HCT116 (cell line): ENCODE measurements around the gene VTN. TPM values are rescaled to one million over a fixed set of nuclear protein-coding genes. Genes with fewer than 3 reads are reported as not detected.

Source experiments
- ATAC-seq: fragments of 200-7000 bp; cut with Tn5 transposase; 2 replicates; pipeline ENCODE4 v1.9.1; 2020; ENCODE audit warnings: mild to moderate bottlenecking, moderate library complexity
- BruUV-seq: library from RNA; stranded (reverse); fragments of 400-500 nt; replicated peaks from 2 replicates; lab custom pipeline; 2021; lab: Mats Ljungman, UMichigan
- CTCF ChIA-PET: fragments of 300-600 bp; sonication (Branson Sonifier 250); formaldehyde crosslinking; loops from one replicate; lab custom pipeline; 2021; ENCODE audit warnings: antibody characterized with exemption; lab: Charles Lee
- POLR2A ChIA-PET: fragments of 300-600, 350-600 bp; sonication (Branson Sonifier 250); formaldehyde crosslinking; loops from one replicate; lab custom pipeline; 2021; ENCODE audit warnings: antibody characterized with exemption; lab: Charles Lee
- RAD21 ChIA-PET, 2 experiments: fragments of 300-600 bp; sonication (Branson Sonifier 250); formaldehyde crosslinking; loops; one replicate each; lab custom pipeline; 2023; ENCODE audit warnings: low total read pairs in 2 of 2; ENCODE audit not compliant: uncharacterized antibody in 2 of 2, unreplicated experiment in 2 of 2, low non-redundant PET in 1 of 2; lab: Charles Lee
- DNase-seq: peaks from one replicate; pipeline ENCODE4 v3.0.0-alpha.2; 2010; ENCODE audit warnings: low read depth, low spot score
- H2AFZ ChIP-seq: fragments of 200-600 bp; shearing (Covaris generic), sonication (generic); 2 replicates; pipeline ENCODE4 v1.6.1; 2017; ENCODE audit warnings: low read depth, mixed run types, mixed read lengths, antibody characterized with exemption, low read length; ENCODE audit not compliant: poor library complexity, severe bottlenecking
- H3K27ac ChIP-seq: 2 replicates; pipeline ENCODE4 v1.5.1; 2012; ENCODE audit warnings: low read depth, low read length
- H3K27me3 ChIP-seq: fragments of 200-600 bp; sonication (generic); 2 replicates; pipeline ENCODE4 v1.6.1; 2016; ENCODE audit warnings: mixed run types, low read length, mixed read lengths; ENCODE audit not compliant: insufficient read depth
- H3K36me3 ChIP-seq, 2 experiments: fragments of 200-500 bp in 1 of 2; fragments of 200-600 bp in 1 of 2; sonication (Bioruptor generic) in 1 of 2; sonication (generic) in 1 of 2; 2 replicates each; pipeline versions ENCODE4 v1.5.1 to v1.6.1; 2014 to 2016; ENCODE audit warnings: low read length in 2 of 2, inconsistent platforms in 1 of 2, mixed read lengths in 1 of 2, mixed run types in 1 of 2; ENCODE audit not compliant: insufficient read depth in 2 of 2, control insufficient read depth in 1 of 2
- H3K4me1 ChIP-seq, 2 experiments: fragments of 200-600 bp in 1 of 2; sonication (generic) in 1 of 2; 2 replicates each; pipeline versions ENCODE4 v1.5.1 to v1.6.1; 2012 to 2017; ENCODE audit warnings: low read length in 2 of 2, inconsistent platforms in 1 of 2, mild to moderate bottlenecking in 1 of 2, mixed read lengths in 1 of 2, mixed run types in 1 of 2, moderate library complexity in 1 of 2; ENCODE audit not compliant: insufficient read depth in 2 of 2, control insufficient read depth in 1 of 2
- H3K4me2 ChIP-seq: fragments of 200-600 bp; sonication (generic); 2 replicates; pipeline ENCODE4 v1.6.1; 2017; ENCODE audit warnings: mixed run types, low read length, mixed read lengths
- H3K4me3 ChIP-seq, 2 experiments: fragments of 200-600 bp in 1 of 2; sonication (generic) in 1 of 2; replicated peaks in 1 of 2; 2 replicates each; pipeline ENCODE4 v1.5.1; 2011 to 2016; ENCODE audit warnings: low read length in 2 of 2, control low read depth in 1 of 2, low read depth in 1 of 2, mild to moderate bottlenecking in 1 of 2, mixed read lengths in 1 of 2, mixed run types in 1 of 2
- H3K79me2 ChIP-seq: fragments of 200-600 bp; sonication (generic); 2 replicates; pipeline ENCODE4 v1.6.1; 2017; ENCODE audit warnings: mild to moderate bottlenecking, mixed run types, low read length, moderate library complexity, mixed read lengths; ENCODE audit not compliant: insufficient read depth
- H3K9ac ChIP-seq: fragments of 200-600 bp; sonication (generic); 2 replicates; pipeline ENCODE4 v1.6.1; 2016; ENCODE audit warnings: low read length, mixed read lengths
- H3K9me2 ChIP-seq: fragments of 200-600 bp; sonication (generic), shearing (Covaris generic); 2 replicates; pipeline ENCODE4 v1.6.1; 2017; ENCODE audit warnings: mixed run types, mild to moderate bottlenecking, moderate library complexity; ENCODE audit not compliant: insufficient read depth
- H3K9me3 ChIP-seq, 2 experiments: fragments of 200-500 bp in 1 of 2; fragments of 200-600 bp in 1 of 2; sonication (Bioruptor generic) in 1 of 2; sonication (generic) in 1 of 2; 2 replicates each; pipeline ENCODE4 v1.6.1; 2014 to 2017; ENCODE audit warnings: low read length in 2 of 2, mixed read lengths in 2 of 2, inconsistent platforms in 1 of 2, low read depth in 1 of 2, mild to moderate bottlenecking in 1 of 2, mixed run types in 1 of 2, moderate library complexity in 1 of 2; ENCODE audit not compliant: control insufficient read depth in 1 of 2, insufficient read depth in 1 of 2
- H4K20me1 ChIP-seq: fragments of 200-600 bp; sonication (generic), shearing (Covaris generic); 2 replicates; pipeline ENCODE4 v1.6.1; 2017; ENCODE audit warnings: mixed run types, mild to moderate bottlenecking, moderate library complexity; ENCODE audit not compliant: insufficient read depth
- CBX3 ChIP-seq: IDR thresholded peaks from 2 replicates; pipeline ENCODE4 v1.6.1; 2012; ENCODE audit warnings: low read depth
- CTCF ChIP-seq, 3 experiments: fragments of 200-600 bp in 1 of 3; sonication (generic) in 1 of 3; IDR thresholded peaks in 2 of 3; conservative IDR thresholded peaks in 1 of 3; 2 replicates each; pipeline ENCODE4 v1.5.1; 2012 to 2017; ENCODE audit warnings: low read depth in 2 of 3, low read length in 2 of 3, antibody characterized with exemption in 1 of 3, borderline replicate concordance in 1 of 3, control low read depth in 1 of 3, mild to moderate bottlenecking in 1 of 3, mixed read lengths in 1 of 3, mixed run types in 1 of 3, moderate library complexity in 1 of 3; ENCODE audit not compliant: insufficient read depth in 1 of 3
- EGR1 ChIP-seq: IDR thresholded peaks from 2 replicates; pipeline ENCODE4 v1.6.1; 2012; ENCODE audit warnings: low read depth
- ELF1 ChIP-seq: IDR thresholded peaks from 2 replicates; pipeline ENCODE4 v1.6.1; 2012; ENCODE audit warnings: low read depth, borderline replicate concordance
- EZH2 ChIP-seq: fragments of 200-600 bp; sonication (generic); IDR thresholded peaks from 2 replicates; pipeline ENCODE4 v1.6.1; 2017; ENCODE audit warnings: antibody characterized with exemption, mixed run types
- FOSL1 ChIP-seq: IDR thresholded peaks from 2 replicates; pipeline ENCODE4 v1.6.1; 2012; ENCODE audit warnings: low read depth
- JUND ChIP-seq: IDR thresholded peaks from 2 replicates; pipeline ENCODE4 v1.6.1; 2012
- POLR2AphosphoS5 ChIP-seq: IDR thresholded peaks from 2 replicates; pipeline ENCODE4 v1.6.1; 2011; ENCODE audit warnings: mild to moderate bottlenecking, low read depth, low read length, moderate library complexity
- RAD21 ChIP-seq: IDR thresholded peaks from 2 replicates; pipeline ENCODE4 v1.6.1; 2012; ENCODE audit warnings: low read depth, mild to moderate bottlenecking
- REST ChIP-seq: IDR thresholded peaks from 2 replicates; pipeline ENCODE4 v1.6.1; 2012; ENCODE audit warnings: low read depth
- SIN3A ChIP-seq: IDR thresholded peaks from 2 replicates; pipeline ENCODE4 v1.6.1; 2012; ENCODE audit warnings: low read depth
- SRF ChIP-seq: IDR thresholded peaks from 2 replicates; pipeline ENCODE4 v1.6.1; 2012; ENCODE audit warnings: low read depth
- YY1 ChIP-seq: IDR thresholded peaks from 2 replicates; pipeline ENCODE4 v1.6.1; 2011; ENCODE audit warnings: low read length, low read depth, moderate library complexity, mild to moderate bottlenecking; ENCODE audit not compliant: insufficient replicate concordance; ENCODE audit errors: extremely low read depth
- ZBTB33 ChIP-seq: IDR thresholded peaks from 2 replicates; pipeline ENCODE4 v1.6.1; 2011; ENCODE audit warnings: mild to moderate bottlenecking, low read length, moderate library complexity; ENCODE audit not compliant: insufficient replicate concordance; ENCODE audit errors: extremely low read depth
- ZFX ChIP-seq: fragments of 450-650 bp; IDR thresholded peaks from 2 replicates; pipeline ENCODE4 v1.6.1; 2017
- ZNF274 ChIP-seq: fragments of 200-500 bp; sonication (Bioruptor generic); IDR thresholded peaks from 2 replicates; pipeline ENCODE4 v1.6.1; 2014; ENCODE audit warnings: mild to moderate bottlenecking, low read depth, low read length, inconsistent platforms
- intact Hi-C: fragments of 100-400 bp; cut with micrococcal nuclease; formaldehyde crosslinking; loops from 2 replicates; pipeline ENCODE4 v1.10.0; 2022
- total RNA-seq: library from RNA; stranded (reverse); gene quantifications from one replicate; pipeline ENCODE4 v1.2.1, GENCODE V29; 2021; ENCODE audit not compliant: unreplicated experiment

VTN gene
- total RNA-seq, 1 experiment from 2014 or later: 1.5 TPM

DNA sequence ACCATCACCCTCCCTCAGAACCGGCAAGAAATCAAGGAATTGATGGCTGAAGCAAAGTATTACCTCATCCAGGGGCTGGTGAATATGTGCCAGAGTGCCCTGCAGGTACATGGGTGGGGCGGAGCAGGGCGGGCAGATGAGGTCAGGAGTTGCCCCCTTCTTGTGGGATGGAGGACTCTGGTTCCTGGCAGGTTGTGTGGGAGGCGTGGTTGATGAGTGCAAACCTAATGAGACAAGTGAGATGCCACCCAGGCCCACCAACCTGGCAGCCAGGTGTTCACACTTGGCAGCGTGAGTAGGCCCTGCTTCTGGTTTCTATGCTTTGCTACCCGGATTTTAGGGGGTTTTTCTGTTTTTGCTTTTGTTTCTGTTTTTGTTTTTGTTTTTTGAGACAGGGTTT, 29.7 kb downstream of the VTN start:
- no peak overlapping the region for H3K9ac ChIP-seq
- POLR2A ChIA-PET: no interaction called here

More for the DNA sequence above, 29.7 kb downstream of the VTN start:
- Histone ChIP-seq H3K79me2 (peaks cover 32% of the 10 kb centered on the region), H3K9me2 (no peaks in the 10 kb centered on the region), H3K4me1 (peaks cover 11 to 28% of the 10 kb centered on the region in 2 experiments), H3K36me3 (peaks cover 25 to 27% of the 10 kb centered on the region in 2 experiments; a peak in 3 of 4 replicates), H3K9me3 (no peaks in the 10 kb centered on the region), H3K27ac (no peak overlapping the region)
- no peak for DNase-seq
- RAD21 ChIA-PET: no interaction called here
- intact Hi-C loops: no loop called here
- no peak for ATAC-seq
- no TSS peak for BruUV-seq
- TF ChIP-seq REST: no peak
- TF ChIP-seq ZFX: no peak
- TF ChIP-seq EZH2: no peak
- no peak for TF ChIP-seq JUND
- no peak for TF ChIP-seq POLR2AphosphoS5
- no peak for TF ChIP-seq SIN3A
- no peak for TF ChIP-seq EGR1
- no peak for TF ChIP-seq SRF
- no peak for TF ChIP-seq YY1
- TF ChIP-seq CTCF (IDR thresholded peaks at IDR 0.05 in 2 of 3, conservative IDR thresholded peaks at IDR 0.05 in 1 of 3; ENCODE audit: borderline replicate concordance in 1 of 3, insufficient read depth in 1 of 3, low read depth in 2 of 3, low read length in 2 of 3): no peak
- no peak for TF ChIP-seq ZBTB33
- TF ChIP-seq ELF1: no peak
- TF ChIP-seq ZNF274: no peak
- no peak for TF ChIP-seq CBX3
- TF ChIP-seq RAD21: no peak
- no peak for TF ChIP-seq FOSL1
- TF ChIP-seq, all 23 proteins: peak for 0
- Histone ChIP-seq H3K4me3 (no peak overlapping the region), H3K27me3 (no peaks in the 10 kb centered on the region), H3K4me2 (no peak overlapping the region), H2AFZ (no peak overlapping the region), H4K20me1 (no peaks in the 10 kb centered on the region)
- CTCF ChIA-PET: no interaction called here
